Ovary (tissue), 9 donors: ENCODE results near the gene ATP6V0A4. TPM values are rescaled to one million over a fixed set of nuclear protein-coding genes. Genes with fewer than 3 reads are reported as not detected.
"Not testable (repeated sequence)": the region's sequence is repeated elsewhere in the genome, so short reads cannot be mapped to it uniquely, and the experiment has no call there.

Experiments used
- DNase-seq, 5 donors: peaks; one replicate each; pipeline ENCODE4 v3.0.0-alpha.2; 2019 to 2020
- H3K27ac ChIP-seq, 2 donors: fragments of 200-600 bp; one replicate each; pipeline versions ENCODE4 v1.5.1 to v1.8.0; 2019 to 2022
- H3K27me3 ChIP-seq: fragments of 200-600 bp; one replicate; pipeline ENCODE4 v1.8.0; 2022
- H3K36me3 ChIP-seq: fragments of 200-600 bp; sonication (generic); one replicate; pipeline ENCODE4 v1.5.1; 2019
- H3K4me1 ChIP-seq: one replicate; pipeline ENCODE4 v1.8.1; 2013; ENCODE audit warnings: mild to moderate bottlenecking, moderate library complexity; ENCODE audit not compliant: insufficient read depth
- H3K4me3 ChIP-seq: fragments of 200-600 bp; sonication (generic); one replicate; pipeline ENCODE4 v1.5.1; 2017
- H3K9me3 ChIP-seq, 2 donors: fragments of 200-600 bp in 1 of 2; sonication (generic) in 1 of 2; one replicate each; pipeline versions ENCODE4 v1.5.1 to v1.8.1; 2013 to 2019; ENCODE audit warnings: mild to moderate bottlenecking in 1 of 2, moderate library complexity in 1 of 2
- CTCF ChIP-seq, 3 donors: fragments of 450-650 bp in 2 of 3; fragments of 200-600 bp in 1 of 3; IDR thresholded peaks; one replicate each; pipeline versions ENCODE4 v1.5.1 to v1.8.0; 2016 to 2022; ENCODE audit warnings: antibody characterized with exemption in 3 of 3, mild to moderate bottlenecking in 1 of 3
- EP300 ChIP-seq: sonication (generic); formaldehyde crosslinking; IDR thresholded peaks from one replicate; pipeline ENCODE4 v1.6.1; 2017; ENCODE audit warnings: antibody characterized with exemption
- POLR2A ChIP-seq: fragments of 450-650 bp; IDR thresholded peaks from one replicate; pipeline ENCODE4 v1.6.1; 2017; ENCODE audit warnings: antibody characterized with exemption, mild to moderate bottlenecking, moderate library complexity
- WGBS, 3 donors: extraction: QIAGEN DNeasy Blood & Tissue Kit in 1 of 3; methylation state at CpG; one replicate each; pipeline versions ENCODE4 v1.1.5 to v1.1.7; 2013 to 2017; 5-methylcytosine and 5-hydroxymethylcytosine counted together
- intact Hi-C, 4 donors: fragments of 100-400 bp; cut with DNase I; formaldehyde crosslinking; loops; one replicate each; pipeline versions ENCODE4 v1.11.0 to v1.15.1; 2022 to 2023
- polyA plus RNA-seq, 2 donors: library from polyadenylated mRNA; stranded (reverse); fragments of 200-250 nt in 1 of 2; fragments of 350-450 nt in 1 of 2; fragmentation: Illumina TruSeq in 1 of 2; extraction: RNeasy Lipid Tissue Mini Kit (QIAGEN cat#74804) in 1 of 2; gene quantifications; one replicate each; pipeline ENCODE4 v1.2.3, GENCODE V29; 2013 to 2014
- total RNA-seq, 7 donors: library from RNA; depleted of rRNA in 2 of 7; stranded (reverse); fragments of >200 nt in 2 of 7; fragmentation: NEBNext Ultra II Directional in 3 of 7; extraction: Animal tissue kit (Norgen Biotek cat#: 25700) in 3 of 7; gene quantifications; one replicate each; pipeline versions ENCODE4 v1.1.0 to v1.2.4, GENCODE V29; 2016 to 2023
- donor health status: DM: no; HTN: no; CAD: no; lungs with moderate emphysema.
- donor health status: DM: no; HTN: no; CAD: no.
- donor health status: Bipolar disorder and iron deficiency.
- donor health status: DM: yes; HTN: yes; CAD: no.
- donor health status: DM: no; HTN: no; CAD: no.
- donor health status: DM: yes; HTN: yes; CAD: no.

Gene ATP6V0A4
- total and polyA plus RNA-seq, 9 donors, result 1.7 TPM; not detected in 8

GRCh38 chr7:138739859-138740258 lies 58.1 kb downstream of the ATP6V0A4 start:
- no peak for DNase-seq
- Histone ChIP-seq H3K9me3 (no peaks in the 10 kb centered on the region), H3K4me3 (no peak overlapping the region), H3K36me3 (no peaks in the 10 kb centered on the region), H3K27me3 (no peaks in the 10 kb centered on the region), H3K27ac (no peak overlapping the region), H3K4me1 (no peaks in the 10 kb centered on the region)
- intact Hi-C loops, result loop anchor here in 2 of 4 donors (5.0 to 10.0 kb wide), 5 partner anchors 275 to 838 kb away; partner anchors contain the start of genes CREB3L2 (in 1 of the 2) and TRIM24 (in 1 of the 2)
- TF ChIP-seq POLR2A (no peak), EP300 (no peak), CTCF (IDR thresholded peaks at IDR 0.05) (no peak)
- 84 to 91% (median 89%) methylated on average over 1 of the region's 1 CpG for WGBS, 3 donors

GRCh38 chr7:138738551-138739335 lies 59.3 kb downstream of the ATP6V0A4 start:
- no peaks in the 10 kb centered on the region for H3K36me3 ChIP-seq
- peak overlapping the region in 1 of 2 donors; percentile 43 for H3K27ac ChIP-seq
- no peaks in the 10 kb centered on the region for H3K4me1 ChIP-seq
- WGBS, 3 donors, result 12 to 22% (median 15%) methylated on average over 14 of the region's 14 CpGs
- no peaks in the 10 kb centered on the region for H3K9me3 ChIP-seq
- intact Hi-C loops, result loop anchor here in 2 of 4 donors (10.0 kb wide), 3 partner anchors 274 to 824 kb away; partner anchors contain the start of genes CREB3L2 (in 1 of the 2) and TRIM24 (in 1 of the 2)
- no peak overlapping the region for H3K4me3 ChIP-seq
- H3K27me3 ChIP-seq, result no peaks in the 10 kb centered on the region
- TF ChIP-seq POLR2A (no peak), CTCF (IDR thresholded peaks at IDR 0.05) (peak; percentile 66 to 82 (median 75)), EP300 (no peak)
- DNase-seq, result peak; percentile 82 to 93 (median 88)

DNA sequence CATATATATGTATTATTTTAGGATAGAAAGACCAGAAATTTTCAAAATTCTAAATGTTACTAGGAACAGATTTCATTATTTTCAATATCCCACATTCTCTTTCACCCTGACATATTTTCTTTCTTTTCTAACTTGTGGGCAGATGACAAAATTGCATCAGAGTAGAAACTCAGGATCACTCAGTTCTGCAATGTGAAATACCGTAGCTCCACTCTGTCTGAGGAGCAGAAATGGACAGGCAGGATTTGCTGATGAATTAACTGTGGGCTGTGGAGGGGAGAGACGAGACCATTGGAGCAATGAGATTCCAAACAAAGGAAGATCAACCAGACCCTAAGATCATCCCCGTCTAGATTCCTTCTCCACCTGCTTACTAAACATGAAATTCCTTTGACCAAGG lies 59.9 kb downstream of the ATP6V0A4 start:
- no peaks in the 10 kb centered on the region for H3K27me3 ChIP-seq
- no peak for DNase-seq
- no peaks in the 10 kb centered on the region for H3K36me3 ChIP-seq
- H3K4me3 ChIP-seq, result no peak overlapping the region
- no peaks in the 10 kb centered on the region for H3K4me1 ChIP-seq
- TF ChIP-seq POLR2A, result no peak
- TF ChIP-seq EP300, result no peak
- no peak for TF ChIP-seq CTCF (IDR thresholded peaks at IDR 0.05)
- H3K27ac ChIP-seq, result peak overlapping the region in 1 of 2 donors; percentile 43
- intact Hi-C loops, result loop anchor here in 2 of 4 donors (10.0 kb wide), 3 partner anchors 273 to 823 kb away; partner anchors contain the start of genes CREB3L2 (in 1 of the 2) and TRIM24 (in 1 of the 2)
- WGBS, 3 donors, result 26 to 45% (median 32%) methylated on average over 3 of the region's 3 CpGs
- H3K9me3 ChIP-seq, result no peaks in the 10 kb centered on the region

GRCh38 chr7:138735399-138735798 lies 62.6 kb downstream of the ATP6V0A4 start:
- WGBS, 3 donors, result 69 to 80% (median 72%) methylated on average over 6 of the region's 6 CpGs
- DNase-seq, result no peak
- no peak for TF ChIP-seq POLR2A
- no peak for TF ChIP-seq CTCF (IDR thresholded peaks at IDR 0.05)
- no peak for TF ChIP-seq EP300
- Histone ChIP-seq H3K27ac (no peak overlapping the region), H3K27me3 (no peaks in the 10 kb centered on the region), H3K9me3 (no peaks in the 10 kb centered on the region), H3K36me3 (no peaks in the 10 kb centered on the region), H3K4me3 (no peak overlapping the region), H3K4me1 (no peaks in the 10 kb centered on the region)
- intact Hi-C loops, result loop anchor here in 2 of 4 donors (10.0 kb wide), 3 partner anchors 271 to 821 kb away; partner anchors contain the start of genes CREB3L2 (in 1 of the 2) and TRIM24 (in 1 of the 2)

DNA sequence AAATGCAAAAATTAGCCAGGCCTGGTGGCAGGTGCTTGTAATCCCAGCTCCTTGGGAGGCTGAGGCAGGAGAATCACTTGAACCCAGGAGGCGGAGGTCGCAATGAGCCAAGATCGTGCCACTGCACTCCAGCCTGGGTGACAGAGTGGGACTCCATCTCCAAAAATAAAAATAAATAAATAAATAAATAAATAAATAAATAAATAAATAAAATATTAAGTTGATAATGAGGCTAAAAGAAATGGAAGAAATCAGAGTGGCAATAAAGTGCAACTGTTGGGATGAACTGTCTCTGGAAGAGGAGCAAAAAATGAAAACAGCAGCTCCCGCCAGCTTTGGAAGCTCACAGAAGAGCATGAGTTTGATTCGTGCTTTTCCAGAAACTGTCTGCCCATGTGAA lies 66.3 kb downstream of the ATP6V0A4 start:
- intact Hi-C loops, result loop anchor here in 2 of 4 donors (10.0 kb wide), 3 partner anchors 267 to 817 kb away; partner anchors contain the start of genes CREB3L2 (in 1 of the 2) and TRIM24 (in 1 of the 2)
- H3K4me1 ChIP-seq, H3K4me3 ChIP-seq, H3K9me3 ChIP-seq, H3K27ac ChIP-seq, DNase-seq, H3K36me3 ChIP-seq, H3K27me3 ChIP-seq: not testable (repeated sequence)
- 84 to 88% (median 85%) methylated on average over 5 of the region's 5 CpGs for WGBS, 3 donors
